SW 1271 (cell line): ENCODE data around the gene SHISA6.
"Not testable (repeated sequence)": the region's sequence is repeated elsewhere in the genome, so short reads cannot be mapped to it uniquely, and the experiment has no call there.

Experiments
- DNase-seq, 2 experiments: peaks; one replicate each; lab custom pipeline; 2025; lab: John Stamatoyannopoulos, UW

Gene SHISA6

GRCh38 chr17:11267999-11268575 is 27.1 kb downstream of the SHISA6 start:
- DNase-seq = no peak

- no peak for DNase-seq
These were observed 28.2 kb downstream of the SHISA6 start for GRCh38 chr17:11269210-11269609.

GRCh38 chr17:11272191-11272590 is 31.2 kb downstream of the SHISA6 start:
- no peak for DNase-seq

GRCh38 chr17:11273596-11273995 is 32.6 kb downstream of the SHISA6 start:
- DNase-seq = no peak

GRCh38 chr17:11274106-11274505 is 33.1 kb downstream of the SHISA6 start:
- DNase-seq = no peak

- DNase-seq = no peak
These were observed 35.5 kb downstream of the SHISA6 start for GRCh38 chr17:11276486-11276885.

- no peak for DNase-seq
These were observed 37.4 kb downstream of the SHISA6 start for GRCh38 chr17:11278186-11278991.

- DNase-seq = no peak
These were observed 37.9 kb downstream of the SHISA6 start for GRCh38 chr17:11278992-11279270.

GRCh38 chr17:11279776-11280344 is 38.8 kb downstream of the SHISA6 start:
- DNase-seq = no peak

GRCh38 chr17:11282586-11282985 is 41.6 kb downstream of the SHISA6 start:
- DNase-seq = no peak

- no peak for DNase-seq
These were observed 43.8 kb downstream of the SHISA6 start for GRCh38 chr17:11284811-11285210.

GRCh38 chr17:11285946-11286345 is 44.9 kb downstream of the SHISA6 start:
- DNase-seq = no peak

- no peak for DNase-seq
These were observed 46.8 kb downstream of the SHISA6 start for GRCh38 chr17:11287791-11288190.

GRCh38 chr17:11290814-11291213 is 49.8 kb downstream of the SHISA6 start:
- DNase-seq = no peak

GRCh38 chr17:11292491-11292890 is 51.5 kb downstream of the SHISA6 start:
- no peak for DNase-seq

GRCh38 chr17:11293480-11293879 is 52.5 kb downstream of the SHISA6 start:
- no peak for DNase-seq

- no peak for DNase-seq
These were observed 53.8 kb downstream of the SHISA6 start for GRCh38 chr17:11294826-11295225.

GRCh38 chr17:11296994-11297393 is 56.0 kb downstream of the SHISA6 start:
- DNase-seq = no peak

GRCh38 chr17:11298401-11298800 is 57.4 kb downstream of the SHISA6 start:
- no peak for DNase-seq

GRCh38 chr17:11300201-11300600 is 59.2 kb downstream of the SHISA6 start:
- no peak for DNase-seq

GRCh38 chr17:11300738-11301137 is 59.7 kb downstream of the SHISA6 start:
- DNase-seq = no peak

- DNase-seq = not testable (repeated sequence)
These were observed 60.9 kb downstream of the SHISA6 start for GRCh38 chr17:11301874-11302273.

- DNase-seq = no peak
These were observed 61.6 kb downstream of the SHISA6 start for GRCh38 chr17:11302401-11303186.
